Spleen (tissue), 11 donors: ENCODE data around the gene PTPN9. TPM values are rescaled to one million over a fixed set of nuclear protein-coding genes. Genes with fewer than 3 reads are reported as not detected.

Experiments used
- DNase-seq: peaks from one replicate; pipeline ENCODE4 v3.0.0-alpha.2; 2020
- H3K27ac ChIP-seq, 8 donors: fragments of 200-600 bp; sonication (generic) in 7 of 8; 1 replicate in 4 of 8; 2 replicates in 4 of 8; pipeline versions ENCODE4 v1.5.0 to v1.8.0; 2016 to 2021; ENCODE audit warnings: inconsistent platforms in 4 of 8, mild to moderate bottlenecking in 4 of 8, moderate library complexity in 1 of 8
- H3K27me3 ChIP-seq, 7 donors: fragments of 200-600 bp; sonication (generic) in 6 of 7; replicated peaks in 1 of 7; 1 replicate in 4 of 7; 2 replicates in 3 of 7; pipeline versions ENCODE4 v1.5.0 to v1.8.0; 2016 to 2021; ENCODE audit warnings: inconsistent platforms in 3 of 7, mild to moderate bottlenecking in 1 of 7
- H3K36me3 ChIP-seq, 6 donors: fragments of 200-600 bp; sonication (generic) in 5 of 6; 1 replicate in 4 of 6; 2 replicates in 2 of 6; pipeline versions ENCODE4 v1.5.0 to v1.8.0; 2016 to 2021; ENCODE audit warnings: inconsistent platforms in 2 of 6
- H3K4me1 ChIP-seq, 6 donors: fragments of 200-600 bp; sonication (generic) in 5 of 6; 1 replicate in 3 of 6; 2 replicates in 3 of 6; pipeline versions ENCODE4 v1.5.0 to v1.8.0; 2016 to 2021; ENCODE audit warnings: inconsistent platforms in 3 of 6
- H3K4me3 ChIP-seq, 8 donors: fragments of 200-600 bp; sonication (generic) in 7 of 8; 1 replicate in 4 of 8; 2 replicates in 4 of 8; pipeline versions ENCODE4 v1.5.0 to v1.8.0; 2016 to 2021; ENCODE audit warnings: inconsistent platforms in 4 of 8, mild to moderate bottlenecking in 4 of 8, moderate library complexity in 2 of 8
- H3K9me3 ChIP-seq, 8 donors: fragments of 200-600 bp; sonication (generic) in 7 of 8; 1 replicate in 4 of 8; 2 replicates in 4 of 8; pipeline versions ENCODE4 v1.5.0 to v1.8.0; 2016 to 2021; ENCODE audit warnings: inconsistent platforms in 4 of 8
- POLR2A ChIP-seq, 3 donors: fragments of 450-650 bp; IDR thresholded peaks; one replicate each; pipeline ENCODE4 v1.5.1; 2017; ENCODE audit warnings: antibody characterized with exemption in 3 of 3, mild to moderate bottlenecking in 1 of 3
- POLR2AphosphoS5 ChIP-seq, 3 donors: sonication (generic); formaldehyde crosslinking; IDR thresholded peaks; one replicate each; pipeline ENCODE4 v1.5.1; 2017; ENCODE audit warnings: antibody characterized with exemption in 3 of 3
- WGBS, 5 donors: extraction: QIAGEN DNeasy Blood & Tissue Kit in 3 of 5; methylation state at CpG; one replicate each; pipeline versions ENCODE4 v1.1.5 to v1.1.7; 2013 to 2018; 5-methylcytosine and 5-hydroxymethylcytosine counted together
- intact Hi-C: fragments of 100-400 bp; cut with DNase I; formaldehyde crosslinking; loops from one replicate; pipeline ENCODE4 v1.15.0; 2023; ENCODE audit warnings: low total_unique reads
- polyA plus RNA-seq, 3 donors: library from polyadenylated mRNA; stranded (reverse); fragments of 200-250 nt; gene quantifications; one replicate each; pipeline ENCODE4 v1.2.1, GENCODE V29; 2013
- total RNA-seq, 7 donors: library from RNA; depleted of rRNA in 3 of 7; stranded (reverse); fragments of >200 nt in 3 of 7; fragmentation: NEBNext Ultra II Directional in 4 of 7; extraction: Animal tissue kit (Norgen Biotek cat#: 25700) in 4 of 7; gene quantifications; one replicate each; pipeline versions ENCODE4 v1.1.0 to v1.2.1, GENCODE V29; 2016 to 2021
- TF ChIP-seq, protein P1 (sequence below), 11 experiments: fragments of 200-600 bp in 7 of 11; fragments of 450-650 bp in 4 of 11; sonication (generic) in 4 of 11; IDR thresholded peaks in 8 of 11; conservative IDR thresholded peaks in 3 of 11; 1 replicate in 7 of 11; 2 replicates in 4 of 11; pipeline versions ENCODE4 v1.4.0 to v1.8.0; 2016 to 2021; ENCODE audit warnings: antibody characterized with exemption in 11 of 11, inconsistent platforms in 4 of 11, mild to moderate bottlenecking in 1 of 11
- donor health status: healthy with polysubstance abuse.
- donor health status: DM: no; HTN: no; CAD: no; lungs with moderate emphysema.
- donor health status: DM: no; HTN: no; CAD: no.
- donor health status: Bipolar disorder and iron deficiency.
- donor health status: healthy.
- donor health status: DM: no; HTN: no; CAD: no.
- donor health status: DM: yes; HTN: yes; CAD: no.

PTPN9 gene
- total and polyA plus RNA-seq, 10 donors: 4.6 to 32.5 (median 22.3) TPM

- intact Hi-C loops: no loop called here
- Histone ChIP-seq H3K36me3 (peaks cover 0 to 7% (median 0%) of the 10 kb centered on the region in 6 donors), H3K9me3 (no peaks in the 10 kb centered on the region), H3K27ac (peak overlapping the region; percentile 79 to 94 (median 88)), H3K27me3 (no peaks in the 10 kb centered on the region), H3K4me1 (peaks cover 8 to 49% (median 32%) of the 10 kb centered on the region in 6 donors), H3K4me3 (peak overlapping the region; percentile 67 to 99 (median 84))
- DNase-seq: peak; percentile 89
- 0 to 1% (median 0%) methylated on average over 26 to 77 of the region's 77 CpGs for WGBS, 5 donors
- TF ChIP-seq POLR2A (IDR thresholded peaks at IDR 0.05): no peak
- TF ChIP-seq, protein P1, sequence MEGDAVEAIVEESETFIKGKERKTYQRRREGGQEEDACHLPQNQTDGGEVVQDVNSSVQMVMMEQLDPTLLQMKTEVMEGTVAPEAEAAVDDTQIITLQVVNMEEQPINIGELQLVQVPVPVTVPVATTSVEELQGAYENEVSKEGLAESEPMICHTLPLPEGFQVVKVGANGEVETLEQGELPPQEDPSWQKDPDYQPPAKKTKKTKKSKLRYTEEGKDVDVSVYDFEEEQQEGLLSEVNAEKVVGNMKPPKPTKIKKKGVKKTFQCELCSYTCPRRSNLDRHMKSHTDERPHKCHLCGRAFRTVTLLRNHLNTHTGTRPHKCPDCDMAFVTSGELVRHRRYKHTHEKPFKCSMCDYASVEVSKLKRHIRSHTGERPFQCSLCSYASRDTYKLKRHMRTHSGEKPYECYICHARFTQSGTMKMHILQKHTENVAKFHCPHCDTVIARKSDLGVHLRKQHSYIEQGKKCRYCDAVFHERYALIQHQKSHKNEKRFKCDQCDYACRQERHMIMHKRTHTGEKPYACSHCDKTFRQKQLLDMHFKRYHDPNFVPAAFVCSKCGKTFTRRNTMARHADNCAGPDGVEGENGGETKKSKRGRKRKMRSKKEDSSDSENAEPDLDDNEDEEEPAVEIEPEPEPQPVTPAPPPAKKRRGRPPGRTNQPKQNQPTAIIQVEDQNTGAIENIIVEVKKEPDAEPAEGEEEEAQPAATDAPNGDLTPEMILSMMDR (IDR thresholded peaks at IDR 0.05 in 8 of 11, conservative IDR thresholded peaks at IDR 0.05 in 3 of 11): peak in 1 of 11 experiments; percentile 9
Observed at GRCh38 chr15:75578173-75578947, 755 bp downstream of the PTPN9 start.

DNA sequence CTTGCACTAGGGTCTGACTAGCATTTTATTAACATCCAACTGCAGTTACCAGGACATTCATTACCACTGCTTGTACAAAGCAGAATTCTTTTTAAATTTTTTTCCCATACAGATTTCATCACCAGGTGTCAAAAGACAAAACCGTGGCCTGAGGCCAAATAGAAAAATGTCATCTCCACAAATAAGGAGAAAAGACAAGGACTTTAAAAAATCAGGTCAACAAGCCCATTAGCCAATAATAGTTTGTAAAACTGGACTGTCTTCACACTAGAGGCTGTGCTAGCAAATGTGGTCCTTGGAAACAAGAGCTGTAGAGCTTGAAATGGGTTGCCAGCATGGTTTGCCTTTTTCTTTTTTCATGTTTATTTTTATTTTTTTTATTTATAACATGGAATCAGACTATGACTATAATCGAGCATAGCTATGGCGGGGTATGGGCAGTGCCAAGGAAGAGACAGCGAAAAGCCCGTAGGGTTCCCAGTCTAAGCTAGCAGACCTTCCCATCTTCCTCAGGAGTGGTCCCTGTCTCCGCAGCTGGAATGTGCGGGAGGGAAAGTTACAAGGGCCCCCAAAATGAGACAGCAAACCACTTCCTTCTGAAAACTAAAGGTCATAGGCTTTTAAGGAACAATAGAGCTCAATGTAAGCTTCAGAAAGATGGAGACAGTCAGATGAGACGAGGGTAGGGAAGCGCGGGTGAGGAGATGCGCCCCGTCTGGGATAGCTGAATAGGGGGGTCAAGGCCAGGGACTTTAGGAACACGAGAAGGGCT is 1.5 kb downstream of the PTPN9 start:
- Histone ChIP-seq H3K27me3 (no peaks in the 10 kb centered on the region), H3K27ac (peak overlapping the region; percentile 79 to 94 (median 88)), H3K36me3 (peaks cover 0 to 7% (median 0%) of the 10 kb centered on the region in 6 donors), H3K9me3 (no peaks in the 10 kb centered on the region), H3K4me3 (peak overlapping the region; percentile 67 to 99 (median 84)), H3K4me1 (peaks cover 12 to 57% (median 40%) of the 10 kb centered on the region in 6 donors)
- whole genome bisulfite sequencing, 5 donors: 9 to 17% (median 11%) methylated on average over 13 of the region's 13 CpGs
- TF ChIP-seq POLR2A (IDR thresholded peaks at IDR 0.05): no peak
- intact Hi-C loops: no loop called here
- no peak for DNase-seq

GRCh38 chr15:75573648-75574384 is 5.3 kb downstream of the PTPN9 start:
- H3K27ac ChIP-seq: peak overlapping the region in 3 of 8 donors; percentile 0 to 36 (median 12)
- no peak overlapping the region for H3K4me3 ChIP-seq
- intact Hi-C loops: no loop called here
- H3K36me3 ChIP-seq: peaks cover 0 to 7% (median 0%) of the 10 kb centered on the region in 6 donors
- no peaks in the 10 kb centered on the region for H3K9me3 ChIP-seq
- H3K4me1 ChIP-seq: peaks cover 15 to 73% (median 46%) of the 10 kb centered on the region in 6 donors
- WGBS, 5 donors: 93 to 96% (median 94%) methylated on average over 5 of the region's 5 CpGs
- TF ChIP-seq, protein P1 (IDR thresholded peaks at IDR 0.05 in 8 of 11, conservative IDR thresholded peaks at IDR 0.05 in 3 of 11): no peak
- no peak for DNase-seq
- no peaks in the 10 kb centered on the region for H3K27me3 ChIP-seq

GRCh38 chr15:75570126-75570845 is 8.8 kb downstream of the PTPN9 start:
- Histone ChIP-seq H3K27me3 (no peaks in the 10 kb centered on the region), H3K4me3 (no peak overlapping the region), H3K4me1 (peaks cover 6 to 64% (median 32%) of the 10 kb centered on the region in 6 donors), H3K36me3 (no peaks in the 10 kb centered on the region), H3K27ac (peak overlapping the region in 3 of 8 donors; percentile 12 to 39 (median 13)), H3K9me3 (no peaks in the 10 kb centered on the region)
- WGBS, 5 donors: 56 to 74% (median 67%) methylated on average over 8 of the region's 8 CpGs
- intact Hi-C loops: no loop called here
- TF ChIP-seq POLR2AphosphoS5 (IDR thresholded peaks at IDR 0.05) (no peak), POLR2A (IDR thresholded peaks at IDR 0.05) (no peak)
- TF ChIP-seq, protein P1 (IDR thresholded peaks at IDR 0.05 in 8 of 11, conservative IDR thresholded peaks at IDR 0.05 in 3 of 11): no peak
- no peak for DNase-seq
